H1 (cell line): ENCODE results near the gene PATJ. TPM values are rescaled to one million over a fixed set of nuclear protein-coding genes. Genes with fewer than 3 reads are reported as not detected.

Experiments used
- CTCF ChIA-PET: fragments of 300-600 bp; sonication (Branson Sonifier 250); formaldehyde crosslinking; loops from one replicate; lab custom pipeline; 2021; ENCODE audit not compliant: partially characterized antibody; lab: Charles Lee
- POLR2A ChIA-PET: fragments of 300-600 bp; sonication (Branson Sonifier 250); formaldehyde crosslinking; loops from one replicate; lab custom pipeline; 2021; ENCODE audit warnings: inconsistent platforms; ENCODE audit not compliant: partially characterized antibody; lab: Charles Lee
- DNase-seq, 2 experiments: peaks; one replicate each; pipeline versions ENCODE4 v3.0.0 to v3.0.0-alpha.2; 2010 to 2022; ENCODE audit warnings: low spot score in 2 of 2, low read depth in 1 of 2, mixed read lengths in 1 of 2
- FAIRE-seq: peaks from 2 replicates; lab custom pipeline; 2011; peaks lifted over from hg19 to GRCh38; lab: Jason Lieb, UNC
- H2AFZ ChIP-seq: 2 replicates; pipeline ENCODE4 v1.8.1; 2012; ENCODE audit warnings: low read length, inconsistent platforms
- H2AK5ac ChIP-seq: 2 replicates; pipeline ENCODE4 v1.6.1; 2013; ENCODE audit warnings: low read depth, low read length
- H2BK120ac ChIP-seq: replicated peaks from 2 replicates; pipeline ENCODE3; 2013; ENCODE audit warnings: low read depth, low read length, inconsistent platforms
- H2BK12ac ChIP-seq: 2 replicates; pipeline ENCODE4 v1.6.1; 2013; ENCODE audit warnings: low read depth, low read length
- H2BK15ac ChIP-seq: 2 replicates; pipeline ENCODE4 v1.6.1; 2013; ENCODE audit warnings: low read length
- H2BK20ac ChIP-seq: 2 replicates; pipeline ENCODE4 v1.6.1; 2013; ENCODE audit warnings: low read length
- H2BK5ac ChIP-seq: 2 replicates; pipeline ENCODE4 v1.6.1; 2013; ENCODE audit warnings: low read depth, low read length
- H3K14ac ChIP-seq: 2 replicates; pipeline ENCODE4 v1.6.1; 2013; ENCODE audit warnings: inconsistent platforms; ENCODE audit not compliant: insufficient read length
- H3K18ac ChIP-seq: 2 replicates; pipeline ENCODE4 v1.6.1; 2013; ENCODE audit warnings: low read length; ENCODE audit errors: extremely low read depth
- H3K23ac ChIP-seq: 2 replicates; pipeline ENCODE4 v1.6.1; 2013; ENCODE audit warnings: inconsistent platforms; ENCODE audit not compliant: insufficient read length
- H3K23me2 ChIP-seq: 2 replicates; pipeline ENCODE4 v1.6.1; 2013; ENCODE audit warnings: low read depth, low read length
- H3K27ac ChIP-seq: 2 replicates; pipeline ENCODE4 v1.6.1; 2011; ENCODE audit warnings: low read depth, low read length, inconsistent platforms
- H3K27me3 ChIP-seq, 4 experiments: replicated peaks in 1 of 4; 1 replicate in 1 of 4; 2 replicates in 3 of 4; pipeline versions ENCODE4 v1.6.1 to v1.8.1; 2011 to 2013; ENCODE audit warnings: low read length in 3 of 4, mild to moderate bottlenecking in 3 of 4, inconsistent platforms in 2 of 4, mixed read lengths in 2 of 4, moderate library complexity in 1 of 4; ENCODE audit not compliant: control insufficient read depth in 3 of 4, insufficient read depth in 3 of 4; ENCODE audit errors: extremely low read depth in 1 of 4
- H3K36me3 ChIP-seq, 4 experiments: 2 replicates each; pipeline versions ENCODE4 v1.6.1 to v1.8.1; 2011 to 2013; ENCODE audit warnings: mild to moderate bottlenecking in 4 of 4, low read length in 3 of 4, moderate library complexity in 2 of 4, control low read depth in 1 of 4, inconsistent platforms in 1 of 4; ENCODE audit not compliant: insufficient read depth in 4 of 4, control insufficient read depth in 2 of 4
- H3K4ac ChIP-seq: replicated peaks from 2 replicates; pipeline ENCODE3; 2013; ENCODE audit warnings: low read length, low read depth, mixed read lengths, inconsistent platforms; ENCODE audit not compliant: insufficient read length
- H3K4me1 ChIP-seq, 4 experiments: replicated peaks in 1 of 4; 1 replicate in 1 of 4; 2 replicates in 3 of 4; pipeline versions ENCODE4 v1.6.1 to v1.8.1; 2011 to 2013; ENCODE audit warnings: low read length in 3 of 4, inconsistent platforms in 2 of 4, mixed read lengths in 1 of 4; ENCODE audit not compliant: insufficient read depth in 4 of 4, control insufficient read depth in 3 of 4
- H3K4me2 ChIP-seq, 2 experiments: 2 replicates each; pipeline versions ENCODE4 v1.6.1 to v1.8.1; 2011 to 2013; ENCODE audit warnings: low read depth in 2 of 2, low read length in 2 of 2, control low read depth in 1 of 2, inconsistent platforms in 1 of 2, mild to moderate bottlenecking in 1 of 2; ENCODE audit not compliant: insufficient read depth in 1 of 2
- H3K4me3 ChIP-seq, 4 experiments: fragments of 200-600, 300-600 bp in 1 of 4; sonication (generic), shearing (Covaris generic), sonication (Bioruptor Twin) in 1 of 4; 2 replicates each; pipeline versions ENCODE4 v1.5.1 to v1.8.1; 2011 to 2016; ENCODE audit warnings: low read length in 4 of 4, low read depth in 3 of 4, control low read depth in 2 of 4, inconsistent platforms in 2 of 4, mild to moderate bottlenecking in 2 of 4, mixed read lengths in 1 of 4, moderate library complexity in 1 of 4; ENCODE audit not compliant: insufficient read depth in 2 of 4; ENCODE audit errors: extremely low read depth in 1 of 4
- H3K56ac ChIP-seq: replicated peaks from 2 replicates; pipeline ENCODE3; 2013; ENCODE audit warnings: low read depth, mild to moderate bottlenecking, mixed read lengths, low read length, inconsistent platforms; ENCODE audit not compliant: insufficient read length
- H3K79me1 ChIP-seq: 2 replicates; pipeline ENCODE4 v1.6.1; 2013; ENCODE audit warnings: low read depth, low read length, control low read depth
- H3K79me2 ChIP-seq, 2 experiments: 2 replicates each; pipeline versions ENCODE4 v1.6.1 to v1.8.1; 2012 to 2013; ENCODE audit warnings: low read length in 2 of 2, mild to moderate bottlenecking in 2 of 2, inconsistent platforms in 1 of 2; ENCODE audit not compliant: insufficient read depth in 2 of 2, control insufficient read depth in 1 of 2
- H3K9ac ChIP-seq, 4 experiments: replicated peaks in 1 of 4; 1 replicate in 1 of 4; 2 replicates in 3 of 4; pipeline versions ENCODE4 v1.6.1 to v1.8.1; 2011 to 2013; ENCODE audit warnings: low read depth in 3 of 4, low read length in 3 of 4, control low read depth in 2 of 4, mild to moderate bottlenecking in 2 of 4, moderate library complexity in 2 of 4, inconsistent platforms in 1 of 4; ENCODE audit errors: extremely low read depth in 1 of 4
- H3K9me3 ChIP-seq, 2 experiments: 2 replicates each; pipeline versions ENCODE4 v1.6.1 to v1.8.1; 2012 to 2013; ENCODE audit warnings: mild to moderate bottlenecking in 2 of 2, moderate library complexity in 2 of 2, control low read depth in 1 of 2, inconsistent platforms in 1 of 2, low read depth in 1 of 2, low read length in 1 of 2, mixed read lengths in 1 of 2; ENCODE audit not compliant: insufficient read depth in 2 of 2
- H4K20me1 ChIP-seq, 2 experiments: replicated peaks in 1 of 2; 2 replicates each; pipeline versions ENCODE3 to v1.8.1; 2011 to 2013; ENCODE audit warnings: inconsistent platforms in 2 of 2, low read length in 2 of 2, mild to moderate bottlenecking in 1 of 2; ENCODE audit not compliant: insufficient read depth in 2 of 2, control insufficient read depth in 1 of 2
- H4K5ac ChIP-seq: 2 replicates; pipeline ENCODE4 v1.6.1; 2013; ENCODE audit warnings: low read length, low read depth, mixed read lengths, inconsistent platforms; ENCODE audit not compliant: insufficient read length
- H4K8ac ChIP-seq: 2 replicates; pipeline ENCODE4 v1.8.0; 2013; ENCODE audit warnings: mild to moderate bottlenecking, moderate library complexity, low read length, inconsistent platforms; ENCODE audit not compliant: insufficient read depth; ENCODE audit errors: extremely low read depth
- H4K91ac ChIP-seq: replicated peaks from 2 replicates; pipeline ENCODE3; 2013; ENCODE audit warnings: low read length, mixed read lengths, inconsistent platforms; ENCODE audit not compliant: insufficient read length
- BACH1 ChIP-seq: IDR thresholded peaks from 2 replicates; pipeline ENCODE4 v1.6.1; 2012; ENCODE audit warnings: low read length, improper control_type of control experiment
- EZH2 ChIP-seq: fragments of 200-600 bp; sonication (generic); IDR thresholded peaks from 2 replicates; pipeline ENCODE4 v1.7.1; 2012; ENCODE audit warnings: low read depth, mild to moderate bottlenecking, moderate library complexity, low read length, inconsistent platforms; ENCODE audit not compliant: severe bottlenecking
- SUZ12 ChIP-seq: fragments of 200-600 bp; sonication (generic); IDR thresholded peaks from 2 replicates; pipeline ENCODE4 v1.6.1; 2012; ENCODE audit warnings: mild to moderate bottlenecking, inconsistent platforms, low read length, moderate library complexity, mixed read lengths
- WGBS, 2 experiments: shearing (Covaris generic) in 1 of 2; methylation state at CpG; one replicate each; pipeline versions ENCODE4 v1.1.6 to v1.1.7; 2013 to 2015; ENCODE audit warnings: low lambda C conversion rate in 2 of 2, mixed read lengths in 2 of 2, inconsistent platforms in 1 of 2, low coverage in 1 of 2, missing lambda C conversion rate in 1 of 2; ENCODE audit not compliant: insufficient replicate concordance in 2 of 2, insufficient coverage in 1 of 2, insufficient read length in 1 of 2; ENCODE audit errors: extremely low coverage in 1 of 2, missing lambda C conversion rate in 1 of 2; 5-methylcytosine and 5-hydroxymethylcytosine counted together
- polyA plus RNA-seq, 7 experiments: library from polyadenylated mRNA; depleted of rRNA in 3 of 7; stranded (reverse) in 5 of 7; unstranded in 2 of 7; fragments of >200 nt in 5 of 7; fragments of 200-250 nt in 2 of 7; gene quantifications; 1 replicate in 5 of 7; 2 replicates in 1 of 7; 4 replicates in 1 of 7; pipeline versions ENCODE4 v1.2.1 to v1.2.3, GENCODE V29; 2011 to 2013; ENCODE audit warnings: missing spikeins in 2 of 7, mixed read lengths in 2 of 7
- total RNA-seq: library from RNA; stranded (reverse); fragmentation: NEBNext Ultra II Directional; extraction: Animal tissue kit (Norgen Biotek cat#: 25700); gene quantifications from 2 replicates; pipeline ENCODE4 v1.2.1, GENCODE V29; 2021
- TF ChIP-seq, protein P1 (sequence below): IDR thresholded peaks from 2 replicates; pipeline ENCODE4 v1.6.1; 2011; ENCODE audit warnings: low read depth, mild to moderate bottlenecking, low read length; ENCODE audit not compliant: insufficient read depth
- TF ChIP-seq, protein P2 (sequence below): IDR thresholded peaks from 2 replicates; pipeline ENCODE4 v1.6.1; 2011; ENCODE audit warnings: low read length, improper control_type of control experiment

PATJ gene
- total and polyA plus RNA-seq, 2 of the 8 experiments (the other 6 are each of a cell fraction or from before 2014, with no cell fraction given): 8.2 to 55.6 TPM

DNA sequence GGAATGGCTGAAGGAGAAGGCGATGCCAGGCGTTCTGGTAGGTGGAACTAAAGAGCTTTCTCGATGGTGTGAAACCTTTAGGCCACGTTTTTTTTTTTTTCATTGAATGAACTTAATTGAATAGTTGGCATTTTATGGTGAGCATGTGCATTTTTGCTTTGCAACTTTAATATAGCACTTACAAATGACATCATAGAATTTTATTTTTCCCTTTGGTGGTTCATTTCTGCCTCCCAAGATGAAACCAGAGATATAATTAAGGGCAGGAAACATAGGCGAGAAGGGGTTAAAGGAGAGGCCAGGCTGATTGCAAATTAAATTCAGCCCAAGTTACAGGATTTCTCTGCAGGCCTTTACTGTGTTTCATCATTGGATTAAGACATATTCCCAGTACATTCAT is 366.8 kb downstream of the PATJ start:
- TF ChIP-seq BACH1 (no peak), SUZ12 (no peak), EZH2 (no peak)
- TF ChIP-seq, protein P1, sequence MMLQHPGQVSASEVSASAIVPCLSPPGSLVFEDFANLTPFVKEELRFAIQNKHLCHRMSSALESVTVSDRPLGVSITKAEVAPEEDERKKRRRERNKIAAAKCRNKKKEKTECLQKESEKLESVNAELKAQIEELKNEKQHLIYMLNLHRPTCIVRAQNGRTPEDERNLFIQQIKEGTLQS: no peak
- TF ChIP-seq, protein P2, sequence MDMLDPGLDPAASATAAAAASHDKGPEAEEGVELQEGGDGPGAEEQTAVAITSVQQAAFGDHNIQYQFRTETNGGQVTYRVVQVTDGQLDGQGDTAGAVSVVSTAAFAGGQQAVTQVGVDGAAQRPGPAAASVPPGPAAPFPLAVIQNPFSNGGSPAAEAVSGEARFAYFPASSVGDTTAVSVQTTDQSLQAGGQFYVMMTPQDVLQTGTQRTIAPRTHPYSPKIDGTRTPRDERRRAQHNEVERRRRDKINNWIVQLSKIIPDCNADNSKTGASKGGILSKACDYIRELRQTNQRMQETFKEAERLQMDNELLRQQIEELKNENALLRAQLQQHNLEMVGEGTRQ: no peak
- TF ChIP-seq, all 59 proteins: peak for 0
- H2AFZ ChIP-seq: no peak overlapping the region
- FAIRE-seq (no peak), DNase-seq (no peak)
- H3K79me1 ChIP-seq: no peaks in the 10 kb centered on the region
- H3K9me3 ChIP-seq: no peaks in the 10 kb centered on the region
- H3K79me2 ChIP-seq: no peaks in the 10 kb centered on the region
- no peaks in the 10 kb centered on the region for H4K20me1 ChIP-seq
- no peaks in the 10 kb centered on the region for H3K23me2 ChIP-seq
- H2BK12ac ChIP-seq: no peak overlapping the region
- no peaks in the 10 kb centered on the region for H3K27me3 ChIP-seq
- no peak overlapping the region for H3K4me3 ChIP-seq
- no peak overlapping the region for H3K9ac ChIP-seq
- H3K4ac ChIP-seq: no peak overlapping the region
- no peak overlapping the region for H2BK5ac ChIP-seq
- ChIA-PET POLR2A (no interaction called here), CTCF (interaction anchor here (1.1 to 6.3 kb wide), 2 partner anchors 16 to 26 kb away, joined by 4 to 34 read pairs; no protein-coding TSS in a partner anchor)
- H3K56ac ChIP-seq: no peak overlapping the region
- no peak overlapping the region for H3K14ac ChIP-seq
- H2BK20ac ChIP-seq: no peak overlapping the region
- no peak overlapping the region for H2BK15ac ChIP-seq
- H3K36me3 ChIP-seq: no peaks in the 10 kb centered on the region
- no peak overlapping the region for H2AK5ac ChIP-seq
- H3K18ac ChIP-seq: no peak overlapping the region
- 84% methylated on average over 5 of the region's 5 CpGs; no CpG with 5 or more reads in 1 of the 2 experiments for WGBS, 2 experiments
- no peak overlapping the region for H3K4me2 ChIP-seq
- no peak overlapping the region for H4K8ac ChIP-seq
- no peaks in the 10 kb centered on the region for H3K4me1 ChIP-seq
- no peak overlapping the region for H4K5ac ChIP-seq
- H2BK120ac ChIP-seq: no peak overlapping the region
- no peak overlapping the region for H4K91ac ChIP-seq
- H3K27ac ChIP-seq: no peak overlapping the region
- no peak overlapping the region for H3K23ac ChIP-seq
